ENCODE measurements around the gene GSK3A. TPM values are rescaled to one million over a fixed set of nuclear protein-coding genes. Genes with fewer than 3 reads are reported as not detected.

Gene GSK3A
- total and polyA plus RNA-seq, 9 of the 15 experiments (the other 6 are each of a cell fraction or from before 2014, with no cell fraction given) = 0.62 to 90.7 (median 33.3) TPM

DNA sequence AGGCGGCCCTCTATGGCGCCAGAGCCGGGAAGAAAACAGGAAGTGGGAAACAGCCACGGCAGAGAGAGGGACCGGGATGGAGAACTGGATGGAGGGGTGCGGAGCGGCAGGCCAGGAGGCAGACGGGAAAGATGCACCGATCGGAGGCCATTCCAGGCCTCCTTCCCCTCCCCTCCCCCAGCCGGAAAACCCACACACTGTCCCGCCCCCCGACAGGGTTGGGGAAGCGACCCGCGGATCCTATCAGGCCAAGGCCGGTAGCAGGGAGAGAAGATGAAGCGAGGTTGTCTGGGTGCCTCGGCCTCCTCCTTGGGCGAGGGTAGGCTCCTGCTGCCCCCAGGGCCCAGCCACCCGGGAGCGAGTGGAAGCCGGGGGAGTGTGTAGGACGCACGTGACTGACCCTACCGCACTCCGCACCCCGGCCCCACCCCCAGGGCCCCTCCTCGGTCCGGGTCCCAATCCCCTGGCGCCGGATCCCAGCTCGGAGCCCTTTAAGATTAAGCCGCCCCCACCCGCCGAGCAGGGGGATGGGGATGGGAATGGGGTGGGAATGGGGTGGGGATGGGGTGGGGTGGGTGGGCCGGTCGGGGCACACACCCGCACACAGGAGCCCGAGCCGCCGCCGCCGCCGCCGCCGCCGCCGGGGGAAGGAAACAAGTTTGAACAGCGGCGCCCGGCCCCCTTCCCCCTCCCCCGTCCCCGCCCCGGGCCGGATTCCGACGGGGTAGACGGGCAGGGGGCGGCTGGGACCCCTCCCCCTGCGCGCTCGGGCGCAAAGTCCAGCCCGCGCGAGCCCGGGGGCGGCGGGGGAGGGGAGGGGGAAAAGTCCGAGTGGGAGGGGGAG, 11.1 kb upstream of the GSK3A start (continued):
- TF ChIP-seq MED1 (CRISPR knock-in tag; IDR thresholded peaks at IDR 0.05; ENCODE audit: borderline replicate concordance) (no peak), POLR2H (tag; IDR thresholded peaks at IDR 0.05; ENCODE audit: low read depth) (0 out of 2 replicates have a peak, but pooled peaks have one; percentile 29), MIER1 (IDR thresholded peaks at IDR 0.05; ENCODE audit: low read depth) (no peak), TARDBP (IDR thresholded peaks at IDR 0.05) (no peak), ZFX (CRISPR knock-in tag; IDR thresholded peaks at IDR 0.05) (peak; percentile 39), MXI1 (IDR thresholded peaks at IDR 0.05; ENCODE audit: low read depth, low read length) (peak; percentile 66; the same call in 1 of the 2 replicates), SIN3A (IDR thresholded peaks at IDR 0.05; ENCODE audit: borderline replicate concordance in 2 of 2, control insufficient read depth in 1 of 2, low read depth in 2 of 2, low read length in 2 of 2) (peak in 1 of 2 experiments; percentile 36; a peak in 1 of 4 replicates), ZNF232 (CRISPR knock-in tag; IDR thresholded peaks at IDR 0.05) (0 out of 2 replicates have a peak, but pooled peaks have one; percentile 18), DPF2 (IDR thresholded peaks at IDR 0.05) (0 out of 2 replicates have a peak, but pooled peaks have one; percentile 30), CEBPG (CRISPR knock-in tag; IDR thresholded peaks at IDR 0.05) (no peak), CEBPG (tag; conservative IDR thresholded peaks at IDR 0.05 in 1 of 2, IDR thresholded peaks at IDR 0.05 in 1 of 2) (no peak), MAZ (CRISPR knock-in tag; conservative IDR thresholded peaks at IDR 0.05 in 1 of 2, IDR thresholded peaks at IDR 0.05 in 1 of 2) (peak; percentile 32 to 62; a peak in 3 of 4 replicates), POLR2G (IDR thresholded peaks at IDR 0.05; ENCODE audit: low read depth, low read length) (peak; percentile 73), NCOA1 (IDR thresholded peaks at IDR 0.05; ENCODE audit: low read depth) (peak; percentile 12; the same call in 1 of the 2 replicates), ZFP36 (IDR thresholded peaks at IDR 0.05; ENCODE audit: low read depth, low read length, partially characterized antibody) (no peak), ZNF589 (CRISPR knock-in tag; IDR thresholded peaks at IDR 0.05; ENCODE audit: low read depth) (no peak; the same call in 1 of the 2 replicates), BHLHE40 (IDR thresholded peaks at IDR 0.05; ENCODE audit: low read length) (peak; percentile 81), WHSC1 (IDR thresholded peaks at IDR 0.05; ENCODE audit: low read length) (no peak)
- TF ChIP-seq, protein P1, sequence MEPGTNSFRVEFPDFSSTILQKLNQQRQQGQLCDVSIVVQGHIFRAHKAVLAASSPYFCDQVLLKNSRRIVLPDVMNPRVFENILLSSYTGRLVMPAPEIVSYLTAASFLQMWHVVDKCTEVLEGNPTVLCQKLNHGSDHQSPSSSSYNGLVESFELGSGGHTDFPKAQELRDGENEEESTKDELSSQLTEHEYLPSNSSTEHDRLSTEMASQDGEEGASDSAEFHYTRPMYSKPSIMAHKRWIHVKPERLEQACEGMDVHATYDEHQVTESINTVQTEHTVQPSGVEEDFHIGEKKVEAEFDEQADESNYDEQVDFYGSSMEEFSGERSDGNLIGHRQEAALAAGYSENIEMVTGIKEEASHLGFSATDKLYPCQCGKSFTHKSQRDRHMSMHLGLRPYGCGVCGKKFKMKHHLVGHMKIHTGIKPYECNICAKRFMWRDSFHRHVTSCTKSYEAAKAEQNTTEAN (CRISPR knock-in tag; IDR thresholded peaks at IDR 0.05) = no peak
- TF ChIP-seq, protein P2, sequence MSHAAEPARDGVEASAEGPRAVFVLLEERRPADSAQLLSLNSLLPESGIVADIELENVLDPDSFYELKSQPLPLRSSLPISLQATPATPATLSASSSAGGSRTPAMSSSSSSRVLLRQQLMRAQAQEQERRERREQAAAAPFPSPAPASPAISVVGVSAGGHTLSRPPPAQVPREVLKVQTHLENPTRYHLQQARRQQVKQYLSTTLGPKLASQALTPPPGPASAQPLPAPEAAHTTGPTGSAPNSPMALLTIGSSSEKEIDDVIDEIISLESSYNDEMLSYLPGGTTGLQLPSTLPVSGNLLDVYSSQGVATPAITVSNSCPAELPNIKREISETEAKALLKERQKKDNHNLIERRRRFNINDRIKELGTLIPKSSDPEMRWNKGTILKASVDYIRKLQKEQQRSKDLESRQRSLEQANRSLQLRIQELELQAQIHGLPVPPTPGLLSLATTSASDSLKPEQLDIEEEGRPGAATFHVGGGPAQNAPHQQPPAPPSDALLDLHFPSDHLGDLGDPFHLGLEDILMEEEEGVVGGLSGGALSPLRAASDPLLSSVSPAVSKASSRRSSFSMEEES (CRISPR knock-in tag; IDR thresholded peaks at IDR 0.05) = peak; percentile 49
- TF ChIP-seq, protein P3, sequence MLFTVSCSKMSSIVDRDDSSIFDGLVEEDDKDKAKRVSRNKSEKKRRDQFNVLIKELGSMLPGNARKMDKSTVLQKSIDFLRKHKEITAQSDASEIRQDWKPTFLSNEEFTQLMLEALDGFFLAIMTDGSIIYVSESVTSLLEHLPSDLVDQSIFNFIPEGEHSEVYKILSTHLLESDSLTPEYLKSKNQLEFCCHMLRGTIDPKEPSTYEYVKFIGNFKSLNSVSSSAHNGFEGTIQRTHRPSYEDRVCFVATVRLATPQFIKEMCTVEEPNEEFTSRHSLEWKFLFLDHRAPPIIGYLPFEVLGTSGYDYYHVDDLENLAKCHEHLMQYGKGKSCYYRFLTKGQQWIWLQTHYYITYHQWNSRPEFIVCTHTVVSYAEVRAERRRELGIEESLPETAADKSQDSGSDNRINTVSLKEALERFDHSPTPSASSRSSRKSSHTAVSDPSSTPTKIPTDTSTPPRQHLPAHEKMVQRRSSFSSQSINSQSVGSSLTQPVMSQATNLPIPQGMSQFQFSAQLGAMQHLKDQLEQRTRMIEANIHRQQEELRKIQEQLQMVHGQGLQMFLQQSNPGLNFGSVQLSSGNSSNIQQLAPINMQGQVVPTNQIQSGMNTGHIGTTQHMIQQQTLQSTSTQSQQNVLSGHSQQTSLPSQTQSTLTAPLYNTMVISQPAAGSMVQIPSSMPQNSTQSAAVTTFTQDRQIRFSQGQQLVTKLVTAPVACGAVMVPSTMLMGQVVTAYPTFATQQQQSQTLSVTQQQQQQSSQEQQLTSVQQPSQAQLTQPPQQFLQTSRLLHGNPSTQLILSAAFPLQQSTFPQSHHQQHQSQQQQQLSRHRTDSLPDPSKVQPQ (CRISPR knock-in tag; IDR thresholded peaks at IDR 0.05; ENCODE audit: borderline replicate concordance) = no peak
- TF ChIP-seq, protein P4, sequence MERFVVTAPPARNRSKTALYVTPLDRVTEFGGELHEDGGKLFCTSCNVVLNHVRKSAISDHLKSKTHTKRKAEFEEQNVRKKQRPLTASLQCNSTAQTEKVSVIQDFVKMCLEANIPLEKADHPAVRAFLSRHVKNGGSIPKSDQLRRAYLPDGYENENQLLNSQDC (CRISPR knock-in tag; IDR thresholded peaks at IDR 0.05) = no peak
